Transverse colon (tissue), 4 donors: ENCODE data around the gene LRRC8C. TPM values are rescaled to one million over a fixed set of nuclear protein-coding genes. Genes with fewer than 3 reads are reported as not detected.

Source experiments
- DNase-seq: peaks from one replicate; pipeline ENCODE4 v3.0.0-alpha.2; 2019
- H3K27ac ChIP-seq, 4 donors: fragments of 200-600 bp; sonication (generic); 2 replicates each; pipeline ENCODE4 v1.5.1; 2016 to 2018; ENCODE audit warnings: inconsistent platforms in 4 of 4
- H3K27me3 ChIP-seq: fragments of 200-600 bp; sonication (generic); 2 replicates; pipeline ENCODE4 v1.5.1; 2017; ENCODE audit warnings: inconsistent platforms
- H3K36me3 ChIP-seq, 4 donors: fragments of 200-600 bp; sonication (generic); 2 replicates each; pipeline ENCODE4 v1.5.1; 2017 to 2019; ENCODE audit warnings: inconsistent platforms in 4 of 4
- H3K4me1 ChIP-seq, 4 donors: fragments of 200-600 bp; sonication (generic); 2 replicates each; pipeline ENCODE4 v1.5.1; 2017 to 2020; ENCODE audit warnings: inconsistent platforms in 4 of 4
- H3K4me3 ChIP-seq, 4 donors: fragments of 200-600 bp; sonication (generic); 1 replicate in 1 of 4; 2 replicates in 3 of 4; pipeline versions ENCODE4 v1.5.1 to v1.6.1; 2017 to 2019; ENCODE audit warnings: inconsistent platforms in 4 of 4
- H3K9me3 ChIP-seq, 2 donors: fragments of 200-600 bp; sonication (generic); 2 replicates each; pipeline ENCODE4 v1.5.1; 2017 to 2019; ENCODE audit warnings: inconsistent platforms in 2 of 2
- EP300 ChIP-seq: sonication (generic); formaldehyde crosslinking; IDR thresholded peaks from one replicate; pipeline ENCODE4 v1.6.1; 2017; ENCODE audit warnings: antibody characterized with exemption, low read depth
- POLR2A ChIP-seq: fragments of 450-650 bp; IDR thresholded peaks from one replicate; pipeline ENCODE4 v1.6.1; 2016; ENCODE audit warnings: antibody characterized with exemption, mild to moderate bottlenecking, moderate library complexity
- POLR2AphosphoS5 ChIP-seq, 3 donors: sonication (generic); formaldehyde crosslinking; IDR thresholded peaks; one replicate each; pipeline ENCODE4 v1.6.1; 2016; ENCODE audit warnings: antibody characterized with exemption in 3 of 3
- WGBS, 2 donors: methylation state at CpG; one replicate each; pipeline ENCODE4 v1.1.5; 2018; ENCODE audit warnings: low coverage in 1 of 2; 5-methylcytosine and 5-hydroxymethylcytosine counted together
- in situ Hi-C, 4 donors: fragments of 200-750 bp; cut with MboI; loops; one replicate each; pipeline versions ENCODE4 v1.15.0 to v1.15.1; 2017; ENCODE audit warnings: low sequenced_read_pairs in 3 of 4, low pct_ligation_motif_present in 1 of 4, low pct_unique_long_range_greater_than_20kb in 1 of 4
- intact Hi-C: fragments of 100-400 bp; cut with DNase I; formaldehyde crosslinking; loops from one replicate; pipeline ENCODE4 v1.15.1; 2023; ENCODE audit warnings: low total_unique reads
- total RNA-seq, 4 donors: library from RNA; depleted of rRNA; stranded (reverse); fragments of >200 nt; gene quantifications; one replicate each; pipeline ENCODE4 v1.1.0, GENCODE V29; 2016
- TF ChIP-seq, protein P1 (sequence below), 5 experiments: fragments of 200-600 bp in 3 of 5; fragments of 450-650 bp in 2 of 5; sonication (generic) in 3 of 5; IDR thresholded peaks; 1 replicate in 2 of 5; 2 replicates in 3 of 5; pipeline ENCODE4 v1.5.1; 2016 to 2017; ENCODE audit warnings: antibody characterized with exemption in 5 of 5, inconsistent platforms in 3 of 5, mild to moderate bottlenecking in 2 of 5, moderate library complexity in 1 of 5

The LRRC8C gene
- total RNA-seq, 4 donors from 2014 or later = 2.4 to 4.4 (median 2.7) TPM

DNA sequence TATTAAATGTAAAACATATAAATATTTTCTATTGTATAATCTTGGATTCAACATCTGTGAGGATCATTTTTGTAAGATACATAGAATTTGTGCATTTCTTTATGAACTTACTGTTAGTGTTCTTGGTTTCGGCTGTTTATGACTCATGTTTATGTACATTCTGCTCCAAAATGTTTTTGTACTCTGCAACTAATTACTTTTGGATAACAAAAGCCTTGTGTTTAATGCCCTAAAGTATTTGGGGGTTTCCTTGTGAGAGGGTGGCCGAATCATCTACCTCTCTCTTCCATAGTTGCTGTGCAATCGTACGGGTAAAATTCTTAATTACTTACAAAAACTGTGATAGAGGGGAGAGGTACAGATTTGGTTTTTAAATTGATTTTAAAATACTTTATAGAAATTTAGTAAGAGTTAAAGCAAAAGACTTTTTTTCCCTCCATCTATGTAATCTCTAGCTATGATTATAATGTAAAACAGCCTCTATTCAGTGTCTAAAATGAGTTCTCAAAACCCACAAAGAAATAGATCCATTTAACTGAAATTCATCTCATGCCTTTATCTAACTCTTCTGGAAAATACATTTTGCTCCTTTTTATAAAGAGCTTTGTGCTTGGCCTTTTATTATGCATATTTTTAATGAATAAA is 38.7 kb upstream of the LRRC8C start:
- Histone ChIP-seq H3K27ac (no peak overlapping the region), H3K27me3 (no peaks in the 10 kb centered on the region), H3K4me3 (no peak overlapping the region), H3K36me3 (no peaks in the 10 kb centered on the region), H3K9me3 (no peaks in the 10 kb centered on the region), H3K4me1 (no peaks in the 10 kb centered on the region)
- DNase-seq = no peak
- in situ Hi-C loops = loop anchor here in 1 of 4 donors (10.0 kb wide), 1 partner anchor 109 kb away; no protein-coding TSS in a partner anchor
- intact Hi-C loops = no loop called here
- WGBS, 2 donors = 86 to 92% methylated on average over 4 of the region's 4 CpGs
- TF ChIP-seq, protein P1, sequence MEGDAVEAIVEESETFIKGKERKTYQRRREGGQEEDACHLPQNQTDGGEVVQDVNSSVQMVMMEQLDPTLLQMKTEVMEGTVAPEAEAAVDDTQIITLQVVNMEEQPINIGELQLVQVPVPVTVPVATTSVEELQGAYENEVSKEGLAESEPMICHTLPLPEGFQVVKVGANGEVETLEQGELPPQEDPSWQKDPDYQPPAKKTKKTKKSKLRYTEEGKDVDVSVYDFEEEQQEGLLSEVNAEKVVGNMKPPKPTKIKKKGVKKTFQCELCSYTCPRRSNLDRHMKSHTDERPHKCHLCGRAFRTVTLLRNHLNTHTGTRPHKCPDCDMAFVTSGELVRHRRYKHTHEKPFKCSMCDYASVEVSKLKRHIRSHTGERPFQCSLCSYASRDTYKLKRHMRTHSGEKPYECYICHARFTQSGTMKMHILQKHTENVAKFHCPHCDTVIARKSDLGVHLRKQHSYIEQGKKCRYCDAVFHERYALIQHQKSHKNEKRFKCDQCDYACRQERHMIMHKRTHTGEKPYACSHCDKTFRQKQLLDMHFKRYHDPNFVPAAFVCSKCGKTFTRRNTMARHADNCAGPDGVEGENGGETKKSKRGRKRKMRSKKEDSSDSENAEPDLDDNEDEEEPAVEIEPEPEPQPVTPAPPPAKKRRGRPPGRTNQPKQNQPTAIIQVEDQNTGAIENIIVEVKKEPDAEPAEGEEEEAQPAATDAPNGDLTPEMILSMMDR (IDR thresholded peaks at IDR 0.05) = no peak
- no peak for TF ChIP-seq POLR2A
- no peak for TF ChIP-seq EP300
- no peak for TF ChIP-seq POLR2AphosphoS5 (IDR thresholded peaks at IDR 0.05)

DNA sequence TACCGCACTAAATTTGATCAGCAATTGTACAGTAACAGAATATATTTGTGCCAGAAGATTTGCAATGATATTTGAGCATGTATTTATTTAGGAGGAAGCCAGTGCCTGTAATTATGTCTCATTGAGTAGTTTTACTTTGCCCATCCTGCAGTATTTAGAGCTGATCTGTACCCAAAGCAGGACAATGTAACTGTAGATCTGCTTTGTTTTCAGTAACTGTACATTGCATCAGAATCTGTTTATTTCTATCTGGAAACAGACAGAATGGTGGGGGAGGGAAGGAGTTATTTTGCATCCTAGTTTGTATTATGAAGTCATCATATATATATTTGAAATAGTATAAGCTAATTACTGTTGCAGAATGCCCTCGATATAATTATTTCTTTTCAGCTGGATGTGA is 36.2 kb upstream of the LRRC8C start:
- Histone ChIP-seq H3K27ac (no peak overlapping the region), H3K4me3 (no peak overlapping the region), H3K27me3 (no peaks in the 10 kb centered on the region), H3K9me3 (no peaks in the 10 kb centered on the region), H3K4me1 (no peaks in the 10 kb centered on the region), H3K36me3 (no peaks in the 10 kb centered on the region)
- intact Hi-C loops (no loop called here), in situ Hi-C loops (loop anchor here in 1 of 4 donors (10.0 kb wide), 1 partner anchor 112 kb away; no protein-coding TSS in a partner anchor)
- TF ChIP-seq, protein P1 (IDR thresholded peaks at IDR 0.05) = no peak
- no peak for TF ChIP-seq EP300
- TF ChIP-seq POLR2A = no peak
- no peak for TF ChIP-seq POLR2AphosphoS5 (IDR thresholded peaks at IDR 0.05)
- no peak for DNase-seq
- 93 to 94% methylated on average over 2 of the region's 2 CpGs for WGBS, 2 donors

DNA sequence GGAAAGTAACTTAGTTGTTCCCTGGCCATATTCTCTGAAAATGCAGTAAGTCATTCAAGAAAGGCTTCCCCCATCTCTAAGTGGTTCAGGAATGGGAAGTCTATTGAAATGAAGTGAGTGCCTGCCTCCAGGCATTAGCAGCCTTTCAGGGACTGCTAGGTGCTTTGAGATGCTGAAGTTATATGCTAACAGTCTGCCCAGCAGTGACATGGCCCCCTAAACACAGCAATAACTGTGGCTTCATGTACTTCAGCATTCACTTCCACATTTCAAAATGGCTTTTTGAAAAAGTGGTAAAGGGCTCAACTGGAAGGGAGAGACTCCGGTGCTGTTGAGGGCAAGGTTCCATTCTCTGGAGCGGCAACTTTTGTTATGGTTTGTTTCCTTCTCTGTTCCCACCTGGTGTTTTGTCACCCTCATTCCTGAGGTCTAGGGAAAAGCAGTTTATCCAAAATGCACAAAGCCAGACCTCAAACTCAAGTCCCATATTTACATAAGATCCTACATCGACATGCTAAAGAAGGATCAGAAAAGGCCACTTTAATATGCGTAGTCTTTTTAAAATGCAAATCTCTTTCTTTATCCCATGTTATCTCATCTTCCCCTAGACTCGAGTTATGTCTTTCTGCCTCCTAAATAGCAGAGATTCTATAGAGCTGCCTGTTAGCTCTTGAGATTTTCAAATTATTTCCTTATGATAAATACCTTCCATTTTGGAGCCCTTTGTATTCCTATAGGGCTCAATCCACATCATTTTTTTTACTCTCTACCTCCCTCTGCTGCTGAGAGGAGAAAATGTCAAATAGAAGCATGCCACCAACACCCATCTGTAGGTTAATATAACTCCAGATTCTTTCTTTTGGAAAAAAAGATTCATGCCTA is 34.2 kb upstream of the LRRC8C start:
- H3K9me3 ChIP-seq = no peaks in the 10 kb centered on the region
- H3K4me1 ChIP-seq = no peaks in the 10 kb centered on the region
- no peak overlapping the region for H3K27ac ChIP-seq
- H3K27me3 ChIP-seq = no peaks in the 10 kb centered on the region
- no peak for DNase-seq
- TF ChIP-seq EP300 = no peak
- TF ChIP-seq, protein P1 (IDR thresholded peaks at IDR 0.05) = peak; percentile 63 to 69 (median 67)
- H3K4me3 ChIP-seq = no peak overlapping the region
- in situ Hi-C loops = loop anchor here in 1 of 4 donors (10.0 kb wide), 1 partner anchor 114 kb away; no protein-coding TSS in a partner anchor
- no peaks in the 10 kb centered on the region for H3K36me3 ChIP-seq
- intact Hi-C loops = no loop called here
- WGBS, 2 donors = 65 to 71% methylated on average over 4 to 5 of the region's 5 CpGs

DNA sequence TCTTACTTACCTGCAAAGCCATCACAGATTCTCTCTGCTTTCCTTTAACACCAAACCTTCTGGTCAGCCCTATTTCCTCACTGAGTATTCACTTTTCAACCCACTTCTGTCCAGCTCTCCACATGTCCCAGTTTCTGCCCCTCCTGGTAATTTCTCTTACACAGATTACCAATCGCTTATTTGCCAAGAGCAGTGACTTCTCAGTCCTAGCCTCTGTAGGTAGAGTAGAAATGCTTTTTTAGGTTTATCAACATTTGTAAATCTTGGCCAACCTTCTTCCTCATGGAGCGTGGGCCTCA is 33.6 kb upstream of the LRRC8C start:
- no peak for TF ChIP-seq EP300
- TF ChIP-seq, protein P1 (IDR thresholded peaks at IDR 0.05) = peak in 1 of 5 experiments; percentile 4
- 75% methylated on average over 2 of the region's 2 CpGs for WGBS, 2 donors
- no peaks in the 10 kb centered on the region for H3K4me1 ChIP-seq
- no peak overlapping the region for H3K27ac ChIP-seq
- H3K36me3 ChIP-seq = no peaks in the 10 kb centered on the region
- no peak for DNase-seq
- no peak overlapping the region for H3K4me3 ChIP-seq
- H3K9me3 ChIP-seq = no peaks in the 10 kb centered on the region
- intact Hi-C loops (no loop called here), in situ Hi-C loops (loop anchor here in 1 of 4 donors (10.0 kb wide), 1 partner anchor 114 kb away; no protein-coding TSS in a partner anchor)
- no peaks in the 10 kb centered on the region for H3K27me3 ChIP-seq
